NCI-H446 (cell line): ENCODE data around the gene KAT2B.

Experiments used
- DNase-seq, 2 experiments: peaks; one replicate each; lab custom pipeline; 2025; lab: John Stamatoyannopoulos, UW

KAT2B gene

DNA sequence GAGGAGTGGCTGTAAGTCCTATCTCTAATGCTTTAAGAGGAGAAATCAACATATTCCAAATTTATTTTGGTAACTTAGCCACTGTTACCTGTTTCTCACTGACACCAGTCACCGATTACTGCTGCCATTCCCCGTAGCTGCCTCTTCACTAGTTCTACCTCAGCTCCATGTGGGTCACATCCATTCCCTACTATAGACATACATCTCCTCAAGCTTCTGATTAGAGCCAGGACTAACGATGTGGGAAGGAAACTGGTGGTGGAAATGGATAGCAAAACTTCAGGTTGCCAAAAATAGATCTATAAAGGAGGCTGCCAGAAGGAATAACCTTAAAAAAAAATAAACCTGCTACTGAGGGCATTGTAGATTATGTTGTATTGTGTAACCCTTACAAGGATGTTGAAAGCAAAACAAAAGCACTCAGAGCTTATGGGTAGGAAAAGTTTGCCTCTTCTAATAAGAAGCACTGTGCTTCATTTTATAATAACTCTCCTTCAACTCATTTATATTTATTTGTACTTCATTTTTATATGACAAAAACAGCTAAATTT lies 56.0 kb downstream of the KAT2B start:
- DNase-seq, result no peak

DNA sequence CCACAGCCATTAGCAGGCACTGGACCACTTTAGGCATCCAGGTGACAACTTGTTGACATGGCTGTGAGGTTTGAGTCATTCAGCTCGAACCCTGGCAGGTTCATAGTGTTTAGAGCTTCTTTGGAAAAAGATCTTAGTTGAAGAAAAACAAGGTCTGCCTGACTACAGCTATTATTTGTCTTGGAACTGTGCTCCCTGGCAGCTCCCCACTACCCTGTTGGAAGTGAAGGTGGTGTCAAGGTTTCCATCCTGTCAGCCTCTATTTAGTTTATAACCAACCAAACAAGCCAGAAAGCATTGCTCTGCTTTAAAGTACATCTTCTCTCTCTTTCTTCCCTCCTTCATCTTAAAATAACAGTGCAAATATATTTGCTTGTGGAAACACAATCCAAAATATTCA lies 56.8 kb downstream of the KAT2B start:
- DNase-seq, result no peak

DNA sequence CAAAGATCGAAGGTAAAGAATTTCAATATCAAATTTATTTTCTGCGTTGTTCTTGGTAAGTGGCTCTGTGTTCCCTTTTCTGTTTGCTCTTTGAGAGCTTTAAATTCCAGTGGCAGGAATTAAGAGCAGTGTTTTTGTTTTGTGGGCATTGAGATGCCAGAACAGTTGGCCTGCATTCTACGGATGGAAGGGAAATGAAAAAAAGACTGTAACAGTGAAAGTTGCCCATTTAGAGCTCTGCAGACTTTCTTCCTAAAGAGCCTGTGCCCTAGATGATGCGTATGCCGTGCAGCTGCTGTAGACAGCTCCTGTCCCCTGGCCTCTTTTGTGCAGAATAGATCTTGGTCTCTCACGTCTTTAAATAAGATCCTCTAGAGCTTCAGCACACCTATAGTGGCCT lies 58.8 kb downstream of the KAT2B start:
- no peak for DNase-seq

DNA sequence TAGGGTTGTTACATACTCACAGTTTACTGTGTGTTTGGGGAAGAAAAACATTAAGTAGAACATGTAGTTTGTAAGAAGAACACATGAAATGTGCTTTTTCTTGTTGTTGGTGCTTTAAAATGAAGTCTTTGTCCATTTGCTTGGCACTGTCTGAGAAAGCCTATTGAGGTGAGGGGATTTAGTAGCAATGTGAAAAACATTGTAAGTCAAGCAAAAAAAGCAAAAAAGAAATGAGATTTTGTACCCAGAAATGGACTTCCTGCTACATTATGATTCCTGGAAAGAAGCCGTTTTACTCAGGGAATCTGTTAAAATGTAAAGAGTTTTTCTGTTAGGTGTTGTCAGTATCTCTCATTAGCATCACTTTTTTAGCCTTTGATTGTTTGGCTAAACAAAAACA lies 59.9 kb downstream of the KAT2B start:
- DNase-seq, result no peak

DNA sequence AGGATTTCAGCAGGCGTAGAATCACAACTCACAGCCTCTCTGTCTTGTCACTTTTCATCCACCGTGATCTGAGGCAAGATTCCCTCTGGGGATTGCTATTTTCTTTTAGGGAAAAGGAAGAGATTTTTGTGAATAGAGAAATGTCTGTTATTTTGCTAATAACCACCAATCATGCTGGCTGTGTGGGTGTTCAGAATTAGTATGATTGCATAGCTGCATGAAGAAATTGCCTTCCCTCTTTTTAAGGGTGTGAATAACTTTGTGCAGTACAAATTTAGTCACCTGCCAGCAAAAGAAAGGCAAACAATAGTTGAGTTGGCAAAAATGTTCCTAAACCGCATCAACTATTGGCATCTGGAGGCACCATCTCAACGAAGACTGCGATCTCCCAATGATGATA lies 60.8 kb downstream of the KAT2B start:
- no peak for DNase-seq

DNA sequence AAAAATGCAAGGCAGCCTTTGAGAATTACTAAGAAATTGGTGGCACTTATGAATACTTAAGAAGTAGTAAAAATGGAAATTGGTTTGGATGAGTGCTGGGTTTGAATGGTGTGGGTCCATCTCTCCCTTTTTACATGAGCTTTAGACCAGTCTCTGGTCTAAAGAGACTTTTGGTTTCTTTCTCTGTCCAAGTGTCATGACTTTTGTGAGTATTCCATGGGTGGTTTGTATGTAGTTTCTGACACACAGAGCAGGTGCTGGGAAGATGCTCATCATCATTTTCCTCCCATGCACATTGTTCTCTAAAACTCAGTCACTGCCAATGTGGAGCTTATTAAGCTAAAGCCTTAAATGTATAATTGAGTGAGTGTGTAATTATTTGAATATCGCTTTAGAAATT lies 63.5 kb downstream of the KAT2B start:
- DNase-seq, result no peak

DNA sequence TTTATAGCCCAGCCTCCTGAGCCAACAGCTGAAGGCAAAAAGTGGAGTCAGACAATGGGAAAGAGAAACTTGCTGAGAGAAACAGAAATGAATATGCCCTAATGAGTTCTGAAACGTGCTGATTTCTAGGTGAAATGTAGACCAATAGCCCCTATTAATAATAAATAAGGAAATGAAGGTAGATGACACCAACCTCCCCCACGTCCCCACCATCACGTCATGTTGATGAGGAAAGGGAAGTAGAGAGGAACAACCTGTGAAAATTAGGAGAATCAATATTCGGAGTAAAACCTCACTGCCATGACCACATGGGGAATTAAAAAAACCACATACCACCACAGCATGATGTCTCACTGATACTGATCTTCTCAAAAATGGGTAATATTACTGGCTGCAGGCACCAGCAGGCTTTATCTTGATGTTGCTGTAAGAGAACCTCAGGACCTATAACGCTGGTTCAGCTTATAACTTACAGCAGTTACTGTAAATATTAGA lies 64.0 kb downstream of the KAT2B start:
- DNase-seq, result no peak

DNA sequence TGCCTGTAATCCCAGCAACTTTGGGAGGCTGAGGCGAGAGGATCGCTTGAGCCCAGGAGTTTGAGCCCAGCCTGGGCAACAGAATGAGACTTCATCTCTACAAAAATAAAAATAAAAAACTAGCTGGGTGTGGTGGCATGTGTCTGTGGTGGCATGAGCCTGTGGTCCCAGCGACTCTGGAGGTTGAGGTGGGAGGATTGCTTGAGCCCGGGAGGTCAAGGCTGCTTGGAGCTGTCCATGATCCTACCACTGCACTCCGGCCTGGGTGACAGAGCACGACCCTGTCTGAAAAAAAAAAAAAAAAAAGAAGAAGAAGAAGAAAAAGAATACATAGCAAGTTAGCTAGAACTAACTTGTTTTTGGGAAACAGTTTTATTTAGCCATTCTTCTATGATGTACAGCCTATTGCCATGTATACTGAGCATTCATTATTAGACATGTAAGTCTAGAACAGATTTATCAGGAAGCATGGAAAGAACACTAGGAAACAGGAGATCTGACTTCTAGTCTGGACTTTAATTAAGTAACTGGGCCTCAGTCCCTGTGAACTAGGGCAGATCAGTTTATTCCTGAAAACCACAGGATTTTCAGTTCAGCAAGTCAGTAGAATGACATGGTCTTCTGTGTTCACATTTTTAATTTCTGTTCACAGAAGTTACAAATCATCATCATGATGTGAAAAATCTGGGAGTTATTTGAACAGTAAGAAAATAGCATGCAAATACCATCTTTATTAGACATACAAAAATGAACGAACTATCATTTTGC lies 65.5 kb downstream of the KAT2B start:
- no peak for DNase-seq

DNA sequence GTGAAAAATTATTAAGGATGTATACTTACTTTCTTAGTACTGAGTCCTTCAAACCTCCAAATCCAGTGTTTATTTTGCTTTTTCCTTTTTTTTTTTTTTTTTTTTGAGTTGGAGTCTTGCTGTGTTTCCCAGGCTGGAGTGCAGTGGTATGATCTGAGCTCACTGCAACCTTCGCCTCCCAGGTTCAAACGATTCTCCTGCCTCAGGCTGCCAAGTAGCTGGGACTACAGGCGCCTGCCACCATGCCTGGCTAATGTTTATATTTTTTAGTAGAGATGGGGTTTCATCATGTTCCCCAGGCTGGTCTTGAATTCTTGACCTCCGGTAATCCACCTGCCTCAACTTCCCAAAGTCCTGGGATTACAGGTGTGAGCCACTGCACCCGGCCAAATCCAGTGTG lies 67.5 kb downstream of the KAT2B start:
- no peak for DNase-seq

DNA sequence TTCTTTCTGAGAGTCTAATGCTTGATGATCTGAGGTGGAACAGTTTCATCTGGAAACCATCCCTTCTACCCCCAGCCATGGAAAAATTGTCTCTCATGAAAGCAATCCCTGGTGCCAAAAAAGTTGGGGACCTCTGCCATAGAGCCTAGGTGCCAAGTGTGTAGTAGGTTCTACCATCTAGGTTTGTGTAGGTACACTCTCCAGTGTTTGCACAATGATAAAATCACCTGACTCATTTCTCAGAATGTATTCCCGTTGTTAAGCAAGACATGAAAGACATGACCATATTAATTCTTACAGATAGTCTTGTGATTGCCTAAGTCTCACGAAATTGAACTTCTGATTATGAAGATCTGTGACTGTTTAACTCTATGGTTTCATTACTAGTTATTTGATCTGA lies 68.6 kb downstream of the KAT2B start:
- DNase-seq, result no peak

DNA sequence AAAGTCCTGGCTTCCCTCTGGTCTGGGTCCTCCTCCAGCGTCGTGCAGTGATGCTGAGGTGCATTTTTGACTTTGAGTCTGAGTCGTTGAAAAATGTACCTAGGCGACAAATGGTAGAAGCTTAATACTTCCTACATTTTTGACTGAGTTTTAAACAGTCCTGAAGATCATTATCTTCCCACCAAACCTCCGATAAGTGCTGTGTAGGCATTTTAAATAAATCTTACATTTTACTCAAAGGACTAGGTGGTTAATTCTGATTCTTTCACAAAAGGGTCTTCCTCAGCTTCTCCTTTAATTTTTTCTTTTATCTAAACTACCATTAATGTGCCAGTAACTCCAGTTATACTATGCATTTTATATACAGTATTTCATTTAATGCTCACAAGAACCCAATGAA lies 70.6 kb downstream of the KAT2B start:
- no peak for DNase-seq

DNA sequence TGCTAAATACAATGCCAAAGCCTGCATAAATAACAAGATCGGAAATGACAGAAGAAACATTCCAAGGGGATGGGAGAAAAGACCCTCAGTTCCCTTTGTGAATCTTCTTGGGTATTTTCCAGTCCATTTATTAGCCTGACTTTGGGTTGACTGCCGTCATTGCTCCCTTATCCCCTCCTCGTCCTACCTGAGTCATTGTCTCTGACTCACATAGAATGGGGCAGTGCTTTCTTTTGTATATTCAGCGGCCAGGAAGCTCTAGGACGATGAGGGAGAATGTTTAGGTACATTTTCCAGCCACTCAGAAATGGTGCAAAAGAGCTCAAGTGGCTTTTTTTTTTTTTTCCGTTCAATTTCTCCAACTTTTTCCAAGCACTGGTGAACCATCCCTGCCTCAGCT lies 71.6 kb downstream of the KAT2B start:
- DNase-seq, result no peak

DNA sequence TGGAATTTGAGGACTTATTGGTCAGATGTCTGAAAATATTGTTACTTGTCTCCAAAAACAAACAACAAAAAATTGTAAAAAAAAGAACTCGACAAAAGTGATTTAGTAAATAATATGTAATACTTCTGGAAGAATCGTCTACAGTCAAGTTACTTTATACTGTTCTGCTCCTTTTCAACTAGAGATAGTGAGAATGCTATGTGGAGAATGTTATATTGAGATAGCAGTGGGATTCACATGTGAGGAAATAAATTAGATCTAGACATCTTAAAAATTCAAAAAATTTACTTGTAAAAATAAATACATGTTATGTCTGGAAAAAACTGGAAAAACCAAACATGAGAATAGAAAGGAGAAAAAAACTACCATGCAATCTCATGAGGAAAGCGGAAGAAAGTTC lies 80.8 kb downstream of the KAT2B start:
- no peak for DNase-seq

DNA sequence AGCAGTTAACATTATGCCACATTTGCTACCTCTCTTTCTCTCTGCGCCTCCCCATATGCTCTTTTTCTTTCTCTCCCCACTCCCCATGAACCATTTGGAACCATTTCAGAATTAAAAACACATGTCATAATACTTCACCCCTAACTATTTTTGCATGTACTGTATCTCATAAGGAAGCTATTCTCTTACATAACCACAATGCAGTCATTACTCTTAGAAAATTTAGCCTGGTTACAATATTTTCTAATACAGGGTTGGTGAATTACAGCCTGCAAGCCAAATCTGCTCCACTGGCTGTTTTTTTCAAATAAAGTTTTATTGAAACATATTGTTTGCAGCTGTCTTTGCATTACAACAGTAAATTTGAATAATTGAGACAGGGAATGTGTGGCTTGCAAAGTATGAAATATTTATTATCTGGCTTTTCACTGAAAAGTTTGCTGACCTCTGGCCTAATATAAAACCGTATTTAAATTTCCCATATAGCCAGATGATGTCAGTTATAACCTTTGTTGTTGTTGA lies 82.9 kb downstream of the KAT2B start:
- DNase-seq, result no peak

DNA sequence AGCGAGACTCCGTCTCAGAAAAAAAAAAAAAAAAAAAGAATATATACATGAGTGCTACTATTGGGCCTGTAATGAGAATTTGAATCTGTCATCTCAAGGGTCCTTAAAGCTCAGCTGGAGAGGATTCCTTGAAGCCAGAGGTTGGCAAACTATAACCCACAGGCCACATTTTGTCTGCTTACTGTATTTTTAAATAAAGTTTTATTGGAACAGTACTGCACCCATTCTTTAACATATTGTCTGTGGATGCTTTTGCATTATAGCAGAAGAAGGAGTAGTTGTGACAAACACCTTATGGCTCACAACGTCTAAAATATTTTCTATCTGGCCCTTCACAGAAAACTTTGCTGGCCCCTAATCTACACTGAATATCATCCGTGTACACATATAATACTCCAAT lies 85.0 kb downstream of the KAT2B start:
- no peak for DNase-seq

DNA sequence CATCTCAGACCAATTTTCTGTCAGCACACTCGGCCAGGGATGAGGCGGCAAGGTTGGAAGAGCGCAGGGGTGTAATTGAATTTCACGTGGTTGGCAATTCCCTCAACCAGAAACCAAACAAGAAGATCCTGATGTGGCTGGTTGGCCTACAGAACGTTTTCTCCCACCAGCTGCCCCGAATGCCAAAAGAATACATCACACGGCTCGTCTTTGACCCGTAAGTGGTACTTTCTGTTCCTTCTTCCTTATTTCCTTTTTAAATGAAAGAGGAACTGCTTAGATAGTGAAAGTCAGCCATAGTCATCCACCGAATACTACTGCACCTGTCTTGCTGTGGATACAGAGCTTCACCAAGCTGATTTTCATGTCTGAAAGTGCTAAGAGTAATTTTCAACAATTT lies 85.7 kb downstream of the KAT2B start:
- no peak for DNase-seq

DNA sequence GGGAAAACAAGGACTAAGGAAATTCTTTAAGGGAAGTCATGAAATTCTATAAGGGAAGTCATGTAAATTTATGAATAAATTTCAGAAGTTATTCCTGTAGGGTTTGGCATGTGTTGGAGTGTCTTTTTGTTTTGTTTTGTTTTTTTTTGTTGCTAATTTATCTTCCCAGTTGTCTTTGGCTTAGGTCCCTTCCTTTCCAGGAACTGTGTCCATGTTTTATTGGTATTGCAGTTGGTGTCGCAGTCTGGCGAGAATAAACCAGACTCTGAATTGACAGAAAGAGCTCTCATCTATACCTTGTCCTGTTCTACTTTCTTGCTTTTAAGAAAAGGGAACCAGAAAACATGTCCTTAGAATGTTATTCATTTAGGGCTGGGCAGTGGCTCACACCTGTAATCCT lies 88.1 kb downstream of the KAT2B start:
- no peak for DNase-seq

DNA sequence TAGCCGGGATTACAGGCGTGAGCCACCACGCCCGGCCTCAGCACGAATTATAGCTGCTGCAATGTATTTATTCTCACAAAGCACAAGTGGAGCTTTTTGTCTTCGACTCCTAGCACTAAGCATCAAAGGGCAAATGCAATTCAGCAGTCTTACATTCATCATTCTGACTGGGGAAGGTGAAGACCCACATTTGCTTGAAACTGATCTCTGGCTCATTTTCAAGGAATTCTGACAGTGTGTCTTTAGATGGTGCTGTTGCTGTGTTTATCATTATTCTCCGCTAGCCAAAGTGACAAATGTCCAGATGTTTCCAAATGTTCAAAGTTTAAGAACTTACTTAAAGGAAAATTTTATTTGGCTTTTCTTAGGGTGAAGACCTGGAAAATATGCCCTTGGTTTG lies 89.9 kb downstream of the KAT2B start:
- no peak for DNase-seq

DNA sequence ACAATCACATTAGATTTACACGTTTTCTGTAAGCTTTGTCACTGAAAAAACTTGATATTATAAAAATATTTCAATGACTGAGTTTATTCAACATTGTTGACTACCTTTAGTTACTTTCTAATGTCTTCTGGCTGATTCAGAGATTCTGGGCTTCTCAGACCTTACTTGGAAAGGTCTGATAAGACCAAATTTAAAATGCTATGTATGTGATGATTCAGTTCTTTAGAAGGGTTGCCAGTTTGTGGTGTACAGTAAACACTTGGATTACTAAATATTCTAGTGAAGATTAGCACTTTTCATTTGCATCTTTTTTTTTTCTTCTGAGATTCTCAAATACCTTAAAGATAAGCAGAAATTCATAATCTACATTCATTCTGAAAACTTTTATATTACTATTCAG lies 96.0 kb downstream of the KAT2B start:
- no peak for DNase-seq

DNA sequence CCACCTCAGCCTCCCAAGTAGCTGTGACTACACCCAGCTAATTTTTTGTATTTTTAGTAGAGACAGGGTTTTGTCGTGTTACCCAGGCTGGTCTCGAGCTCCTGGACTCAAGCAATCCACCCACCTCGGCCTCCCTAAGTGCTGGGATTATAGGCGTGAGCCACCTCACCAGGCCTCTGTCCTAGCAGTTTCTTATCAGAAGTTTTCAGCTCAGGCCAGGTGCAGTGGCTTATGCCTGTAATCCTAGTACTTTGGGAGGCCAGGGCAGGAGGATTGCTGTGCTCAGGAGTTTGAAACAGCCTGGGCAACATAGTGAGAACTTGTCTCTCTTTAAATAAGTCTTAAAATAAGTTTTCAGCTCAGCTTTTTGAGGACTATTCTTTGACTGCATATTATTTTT lies 97.4 kb downstream of the KAT2B start:
- DNase-seq, result no peak

DNA sequence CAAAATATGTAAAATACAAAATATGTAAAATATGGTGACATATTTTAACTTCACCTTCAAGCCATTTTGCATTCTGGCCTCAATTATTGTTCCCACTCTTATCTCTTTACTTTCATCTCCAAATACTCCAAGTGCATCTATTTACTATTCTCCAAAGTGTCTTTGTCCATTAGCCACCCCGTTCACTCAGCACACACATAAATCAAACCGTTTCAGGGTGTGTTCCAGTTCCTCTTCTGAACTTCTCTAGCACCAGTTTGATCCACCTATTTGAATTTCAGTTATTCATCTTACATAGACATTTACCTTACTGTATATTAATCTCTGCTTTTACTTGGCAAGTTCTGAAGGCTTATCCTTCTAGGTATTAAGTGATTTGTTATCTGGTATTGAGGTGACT lies 100.6 kb downstream of the KAT2B start:
- DNase-seq, result no peak

DNA sequence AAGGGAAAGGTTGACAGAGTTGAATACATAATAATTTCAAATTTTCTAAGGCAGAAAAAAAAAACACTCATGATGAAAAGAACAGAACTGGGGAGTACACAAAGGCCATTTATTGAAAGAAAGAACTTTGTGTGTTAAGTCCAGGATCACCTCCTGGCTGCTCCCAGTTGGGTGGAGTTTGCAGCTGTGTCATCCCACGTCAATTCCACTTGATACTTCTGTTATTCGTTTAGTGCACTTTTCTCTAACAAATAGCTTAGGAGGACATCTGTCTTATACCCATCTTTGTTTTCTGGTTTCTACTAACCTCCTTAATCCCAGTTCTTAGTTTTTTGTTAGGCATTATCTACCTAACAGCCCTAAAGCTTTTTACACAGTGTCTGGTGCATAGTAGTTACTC lies 101.1 kb downstream of the KAT2B start:
- no peak for DNase-seq

DNA sequence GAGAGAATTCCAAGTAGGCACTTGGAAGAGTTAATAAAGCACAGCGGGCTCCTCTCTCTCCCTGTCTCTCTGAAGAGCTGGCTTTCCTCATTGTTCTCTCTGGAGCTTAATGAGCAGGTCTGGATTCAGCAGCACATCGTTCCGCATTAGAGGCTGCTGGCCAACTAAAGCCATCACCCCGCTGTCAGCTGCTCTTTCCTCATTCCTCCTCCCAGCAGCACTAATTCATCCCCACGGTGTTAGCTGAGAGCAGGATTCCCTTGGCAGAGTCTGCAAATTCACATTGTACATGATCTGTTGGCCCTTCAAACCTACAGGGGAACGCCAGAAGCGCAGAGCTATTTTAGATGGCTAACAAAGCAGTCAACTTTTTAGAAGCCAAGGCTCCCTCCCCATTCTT lies 101.6 kb downstream of the KAT2B start:
- peak; percentile 21 to 64 for DNase-seq

DNA sequence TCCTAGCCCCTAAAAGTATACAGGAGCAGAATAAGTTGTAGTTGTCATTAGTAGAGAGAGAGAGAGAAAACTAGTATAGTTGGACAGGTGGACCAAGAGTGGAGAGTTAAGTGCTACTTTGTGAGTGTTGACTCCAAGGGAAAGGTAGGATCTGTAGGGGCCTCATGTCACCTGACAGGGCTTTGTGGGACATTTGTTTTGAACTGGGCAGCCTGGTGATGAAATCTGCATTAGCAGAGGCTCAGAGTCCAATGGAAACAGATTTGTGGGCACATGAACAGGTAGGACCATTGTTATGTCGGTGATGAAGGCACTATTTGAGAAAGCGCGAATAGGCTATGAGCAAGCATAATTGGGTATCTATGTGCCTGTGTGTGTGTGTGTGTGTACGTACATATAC lies 102.3 kb downstream of the KAT2B start:
- no peak for DNase-seq
